Panc1 (cell line): ENCODE results near the gene SMIM5.

ENCODE experiments used
- CTCF ChIP-seq: fragments of 450-650 bp; IDR thresholded peaks from 2 replicates; pipeline ENCODE4 v1.5.1; 2017; ENCODE audit warnings: mild to moderate bottlenecking
- POLR2AphosphoS5 ChIP-seq: IDR thresholded peaks from 2 replicates; pipeline ENCODE4 v1.6.1; 2012; ENCODE audit warnings: mild to moderate bottlenecking, low read depth, low read length, moderate library complexity
- REST ChIP-seq, 2 experiments: IDR thresholded peaks; 2 replicates each; pipeline ENCODE4 v1.6.1; 2011 to 2012; ENCODE audit warnings: low read depth in 2 of 2, control low read depth in 1 of 2, low read length in 1 of 2, mild to moderate bottlenecking in 1 of 2, moderate library complexity in 1 of 2; ENCODE audit not compliant: insufficient read depth in 1 of 2
- SIN3A ChIP-seq: IDR thresholded peaks from 2 replicates; pipeline ENCODE4 v1.6.1; 2012; ENCODE audit warnings: low read depth, mild to moderate bottlenecking, low read length, moderate library complexity, borderline replicate concordance; ENCODE audit not compliant: insufficient read depth

GRCh38 chr17:75642784-75643642 lies 9.8 kb downstream of the SMIM5 start:
- TF ChIP-seq CTCF (no peak), REST (IDR thresholded peaks at IDR 0.05; ENCODE audit: insufficient read depth in 1 of 2, low read depth in 2 of 2, low read length in 1 of 2) (no peak), POLR2AphosphoS5 (no peak), SIN3A (no peak)
